Transverse colon (tissue), 4 donors: ENCODE data around the gene ATP1A3. TPM values are rescaled to one million over a fixed set of nuclear protein-coding genes. Genes with fewer than 3 reads are reported as not detected.
A peak's percentile ranks its signal among the peaks of the same experiment; 100 is the strongest.

Source experiments
- DNase-seq: peaks from one replicate; pipeline ENCODE4 v3.0.0-alpha.2; 2019
- H3K27ac ChIP-seq, 4 donors: fragments of 200-600 bp; sonication (generic); 2 replicates each; pipeline ENCODE4 v1.5.1; 2016 to 2018; ENCODE audit warnings: inconsistent platforms in 4 of 4
- H3K27me3 ChIP-seq: fragments of 200-600 bp; sonication (generic); 2 replicates; pipeline ENCODE4 v1.5.1; 2017; ENCODE audit warnings: inconsistent platforms
- H3K36me3 ChIP-seq, 4 donors: fragments of 200-600 bp; sonication (generic); 2 replicates each; pipeline ENCODE4 v1.5.1; 2017 to 2019; ENCODE audit warnings: inconsistent platforms in 4 of 4
- H3K4me1 ChIP-seq, 4 donors: fragments of 200-600 bp; sonication (generic); 2 replicates each; pipeline ENCODE4 v1.5.1; 2017 to 2020; ENCODE audit warnings: inconsistent platforms in 4 of 4
- H3K4me3 ChIP-seq, 4 donors: fragments of 200-600 bp; sonication (generic); 1 replicate in 1 of 4; 2 replicates in 3 of 4; pipeline versions ENCODE4 v1.5.1 to v1.6.1; 2017 to 2019; ENCODE audit warnings: inconsistent platforms in 4 of 4
- H3K9me3 ChIP-seq, 2 donors: fragments of 200-600 bp; sonication (generic); 2 replicates each; pipeline ENCODE4 v1.5.1; 2017 to 2019; ENCODE audit warnings: inconsistent platforms in 2 of 2
- CTCF ChIP-seq, 5 experiments: fragments of 200-600 bp in 3 of 5; fragments of 450-650 bp in 2 of 5; sonication (generic) in 3 of 5; IDR thresholded peaks; 1 replicate in 2 of 5; 2 replicates in 3 of 5; pipeline ENCODE4 v1.5.1; 2016 to 2017; ENCODE audit warnings: antibody characterized with exemption in 5 of 5, inconsistent platforms in 3 of 5, mild to moderate bottlenecking in 2 of 5, moderate library complexity in 1 of 5
- EP300 ChIP-seq: sonication (generic); formaldehyde crosslinking; IDR thresholded peaks from one replicate; pipeline ENCODE4 v1.6.1; 2017; ENCODE audit warnings: antibody characterized with exemption, low read depth
- POLR2A ChIP-seq: fragments of 450-650 bp; IDR thresholded peaks from one replicate; pipeline ENCODE4 v1.6.1; 2016; ENCODE audit warnings: antibody characterized with exemption, mild to moderate bottlenecking, moderate library complexity
- POLR2AphosphoS5 ChIP-seq, 3 donors: sonication (generic); formaldehyde crosslinking; IDR thresholded peaks; one replicate each; pipeline ENCODE4 v1.6.1; 2016; ENCODE audit warnings: antibody characterized with exemption in 3 of 3
- WGBS, 2 donors: methylation state at CpG; one replicate each; pipeline ENCODE4 v1.1.5; 2018; ENCODE audit warnings: low coverage in 1 of 2; 5-methylcytosine and 5-hydroxymethylcytosine counted together
- in situ Hi-C, 4 donors: fragments of 200-750 bp; cut with MboI; loops; one replicate each; pipeline versions ENCODE4 v1.15.0 to v1.15.1; 2017; ENCODE audit warnings: low sequenced_read_pairs in 3 of 4, low pct_ligation_motif_present in 1 of 4, low pct_unique_long_range_greater_than_20kb in 1 of 4
- intact Hi-C: fragments of 100-400 bp; cut with DNase I; formaldehyde crosslinking; loops from one replicate; pipeline ENCODE4 v1.15.1; 2023; ENCODE audit warnings: low total_unique reads
- total RNA-seq, 4 donors: library from RNA; depleted of rRNA; stranded (reverse); fragments of >200 nt; gene quantifications; one replicate each; pipeline ENCODE4 v1.1.0, GENCODE V29; 2016

The ATP1A3 gene
- total RNA-seq, 4 donors from 2014 or later = 0.20 to 1.1 (median 1.1) TPM; not detected in 1

- H3K9me3 ChIP-seq = no peaks in the 10 kb centered on the region
- intact Hi-C loops (no loop called here), in situ Hi-C loops (no loop called here)
- DNase-seq = no peak
- no peaks in the 10 kb centered on the region for H3K4me1 ChIP-seq
- H3K27me3 ChIP-seq = peaks cover 4% of the 10 kb centered on the region
- 50 to 76% methylated on average over 2 to 26 of the region's 26 CpGs for WGBS, 2 donors
- H3K36me3 ChIP-seq = no peaks in the 10 kb centered on the region
- TF ChIP-seq POLR2AphosphoS5 (IDR thresholded peaks at IDR 0.05) (no peak), CTCF (IDR thresholded peaks at IDR 0.05) (no peak), EP300 (no peak), POLR2A (no peak)
- H3K27ac ChIP-seq = no peak overlapping the region
- no peak overlapping the region for H3K4me3 ChIP-seq
Measured at GRCh38 chr19:41967054-41967783, 26.8 kb downstream of the ATP1A3 start.

- Histone ChIP-seq H3K27me3 (peaks cover 4% of the 10 kb centered on the region), H3K9me3 (no peaks in the 10 kb centered on the region), H3K4me1 (no peaks in the 10 kb centered on the region), H3K27ac (no peak overlapping the region), H3K36me3 (no peaks in the 10 kb centered on the region), H3K4me3 (no peak overlapping the region)
- WGBS, 2 donors = 62 to 68% methylated on average over 4 to 5 of the region's 5 CpGs
- intact Hi-C loops (no loop called here), in situ Hi-C loops (no loop called here)
- DNase-seq = no peak
- TF ChIP-seq EP300 (no peak), POLR2A (no peak), CTCF (IDR thresholded peaks at IDR 0.05) (no peak), POLR2AphosphoS5 (IDR thresholded peaks at IDR 0.05) (no peak)
Measured at GRCh38 chr19:41965106-41965505, 28.9 kb downstream of the ATP1A3 start.

- peaks cover 10 to 28% (median 13%) of the 10 kb centered on the region in 4 donors for H3K4me1 ChIP-seq
- H3K9me3 ChIP-seq = no peaks in the 10 kb centered on the region
- no peaks in the 10 kb centered on the region for H3K27me3 ChIP-seq
- H3K4me3 ChIP-seq = no peak overlapping the region
- WGBS, 2 donors = 89 to 90% methylated on average over 1 to 5 of the region's 5 CpGs
- in situ Hi-C loops (no loop called here), intact Hi-C loops (no loop called here)
- no peaks in the 10 kb centered on the region for H3K36me3 ChIP-seq
- no peak overlapping the region for H3K27ac ChIP-seq
- TF ChIP-seq POLR2AphosphoS5 (IDR thresholded peaks at IDR 0.05) (no peak), CTCF (IDR thresholded peaks at IDR 0.05) (no peak)
- no peak for DNase-seq
Measured at GRCh38 chr19:41960973-41961372, 33.1 kb downstream of the ATP1A3 start.

- Histone ChIP-seq H3K4me3 (peak within 1 kb of the TSS; percentile 87 to 96 (median 94)), H3K27ac (peak within 1 kb of the TSS; percentile 95 to 97 (median 97)), H3K36me3 (no peaks in the 10 kb centered on the region), H3K27me3 (no peaks in the 10 kb centered on the region), H3K4me1 (peaks cover 10 to 31% (median 15%) of the 10 kb centered on the region in 4 donors), H3K9me3 (no peaks in the 10 kb centered on the region)
- WGBS, 2 donors = 8 to 100% methylated on average over 2 to 22 of the region's 46 CpGs
- DNase-seq = peak; percentile 93
- TF ChIP-seq POLR2A = no peak
- no peak for TF ChIP-seq EP300
- TF ChIP-seq CTCF (IDR thresholded peaks at IDR 0.05) = peak in 2 of 5 experiments; percentile 29 to 37
- TF ChIP-seq POLR2AphosphoS5 (IDR thresholded peaks at IDR 0.05) = peak; percentile 56 to 83 (median 67)
- in situ Hi-C loops = loop anchor here in 1 of 4 donors (10.0 kb wide), 1 partner anchor 85 kb away; the partner anchor contains the start of gene CD79A
- intact Hi-C loops = loop anchor here (5.0 kb wide), 1 partner anchor 87 kb away; no protein-coding TSS in a partner anchor
Measured at GRCh38 chr19:41959056-41960053, 34.7 kb downstream of the ATP1A3 start, which contains the start of gene RABAC1. Gene RABAC1 (minus strand): TSS chr19:41959321. CDS start chr19:41959292, 29 bp downstream.
